Limb (tissue), 2 donors: ENCODE data around the gene SLC37A3.
"Not testable (repeated sequence)": the region's sequence is repeated elsewhere in the genome, so short reads cannot be mapped to it uniquely, and the experiment has no call there.

Experiments used
- DNase-seq, 2 donors: peaks; one replicate each; pipeline ENCODE4 v3.0.0-alpha.2; 2016; ENCODE audit errors: extremely low spot score in 2 of 2

Gene SLC37A3, protein sequence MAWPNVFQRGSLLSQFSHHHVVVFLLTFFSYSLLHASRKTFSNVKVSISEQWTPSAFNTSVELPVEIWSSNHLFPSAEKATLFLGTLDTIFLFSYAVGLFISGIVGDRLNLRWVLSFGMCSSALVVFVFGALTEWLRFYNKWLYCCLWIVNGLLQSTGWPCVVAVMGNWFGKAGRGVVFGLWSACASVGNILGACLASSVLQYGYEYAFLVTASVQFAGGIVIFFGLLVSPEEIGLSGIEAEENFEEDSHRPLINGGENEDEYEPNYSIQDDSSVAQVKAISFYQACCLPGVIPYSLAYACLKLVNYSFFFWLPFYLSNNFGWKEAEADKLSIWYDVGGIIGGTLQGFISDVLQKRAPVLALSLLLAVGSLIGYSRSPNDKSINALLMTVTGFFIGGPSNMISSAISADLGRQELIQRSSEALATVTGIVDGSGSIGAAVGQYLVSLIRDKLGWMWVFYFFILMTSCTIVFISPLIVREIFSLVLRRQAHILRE

DNA sequence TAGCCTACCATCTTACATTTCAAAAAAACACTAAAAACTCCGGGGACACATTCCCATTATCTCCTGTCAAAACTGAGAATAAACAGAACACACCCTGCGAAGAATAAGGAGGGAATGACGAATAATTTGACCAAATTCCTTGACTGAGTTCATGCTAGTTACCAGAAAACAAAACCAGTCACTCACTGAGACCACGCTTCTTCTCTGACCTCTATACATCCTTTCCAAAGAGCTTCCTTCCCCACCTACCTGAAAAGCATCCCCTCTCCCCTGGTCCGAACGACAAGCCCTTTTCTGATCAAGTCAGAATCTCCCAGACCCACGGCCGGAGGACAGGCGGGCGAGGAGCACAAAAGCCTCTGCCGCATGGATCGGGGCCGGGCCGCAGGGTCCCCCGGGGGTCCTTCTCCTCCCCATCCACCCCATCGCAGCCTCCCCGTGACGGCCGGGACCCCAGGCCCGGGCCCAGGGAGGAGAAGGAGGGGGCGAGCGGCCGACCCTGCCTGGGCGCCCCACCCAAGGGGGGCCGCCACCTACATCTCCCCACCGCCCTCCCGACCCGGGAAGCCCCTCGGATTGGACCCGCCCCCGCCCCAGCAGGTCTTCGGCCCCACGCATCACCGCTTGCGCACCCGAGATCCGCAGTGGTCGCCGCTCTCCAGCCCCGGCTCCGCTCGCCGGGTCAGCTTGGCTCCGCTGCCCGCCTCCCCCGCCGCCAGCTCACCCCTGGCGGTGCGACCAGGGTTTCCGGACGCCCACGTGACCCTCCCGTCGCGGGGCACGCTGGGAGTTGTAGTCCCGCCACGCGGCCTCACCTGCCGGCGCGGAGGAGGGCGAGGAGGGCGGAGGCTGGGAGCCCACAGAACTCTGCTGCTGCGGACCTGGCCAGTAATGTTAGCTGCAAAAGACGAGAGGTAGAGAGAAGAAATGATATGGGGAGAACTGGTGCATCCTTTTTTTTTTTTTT lies at the start of gene SLC37A3:
Gene SLC37A3 (minus strand): TSS at position 747 of the 967 bp plus-strand sequence. CDS start 16,004 bp downstream, outside the sequence.
- peak; percentile 60 to 91 for DNase-seq

DNA sequence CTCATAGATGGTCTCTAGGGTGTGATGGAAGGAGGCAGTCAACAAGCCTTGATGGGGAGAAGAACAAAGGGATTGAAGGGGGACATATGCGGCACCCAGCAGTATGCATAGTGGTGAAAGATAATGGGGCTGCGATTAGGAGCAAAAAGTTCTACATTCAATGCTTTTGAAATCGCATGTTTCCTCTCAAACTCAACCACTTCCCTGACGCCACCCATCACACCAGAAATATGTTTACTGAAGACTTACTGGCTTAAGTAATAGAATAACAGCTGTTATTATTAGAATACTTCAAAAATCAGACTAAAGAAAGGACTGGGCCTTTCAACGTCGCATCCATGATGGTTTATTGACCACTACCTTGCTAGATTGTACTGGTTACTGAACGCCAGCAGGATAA lies 49.5 kb upstream of the SLC37A3 start:
- DNase-seq: no peak

DNA sequence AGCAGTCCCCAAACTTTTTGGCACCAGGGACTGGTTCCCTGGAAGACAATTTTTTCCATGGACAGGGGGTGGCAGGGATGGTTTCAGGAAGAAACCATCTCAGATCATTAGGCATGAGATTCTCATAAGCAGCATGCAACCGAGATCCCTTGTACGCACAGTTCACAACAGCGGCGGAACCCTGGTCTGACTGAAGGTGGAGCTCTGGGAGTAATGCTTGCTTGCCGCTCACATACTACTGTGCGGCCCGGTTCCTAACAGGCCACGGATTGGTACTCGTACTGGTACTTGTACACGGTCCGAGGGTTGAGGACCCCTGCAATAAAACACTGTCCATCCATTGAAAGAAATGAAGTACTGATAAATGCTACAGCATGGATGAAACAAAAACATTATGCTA lies 48.1 kb upstream of the SLC37A3 start:
- DNase-seq: no peak

DNA sequence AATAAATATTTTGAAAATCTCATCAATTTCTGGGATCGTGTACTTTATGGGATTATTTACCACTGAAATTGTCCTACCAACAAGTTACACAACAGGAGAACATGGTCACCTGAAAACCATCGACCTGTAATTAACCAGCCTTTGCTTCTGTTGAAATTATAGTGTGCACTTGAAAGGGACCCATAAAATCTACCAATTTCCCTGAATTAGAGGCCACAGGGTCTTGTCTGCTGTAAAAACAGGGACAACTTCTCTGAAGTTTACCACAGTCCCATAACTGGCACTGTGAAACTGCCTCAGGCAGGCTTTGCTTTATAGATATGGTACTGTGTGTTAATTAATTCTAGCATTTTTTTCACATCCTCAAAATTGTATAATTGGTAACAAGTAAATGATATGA lies 43.2 kb upstream of the SLC37A3 start:
- no peak for DNase-seq

DNA sequence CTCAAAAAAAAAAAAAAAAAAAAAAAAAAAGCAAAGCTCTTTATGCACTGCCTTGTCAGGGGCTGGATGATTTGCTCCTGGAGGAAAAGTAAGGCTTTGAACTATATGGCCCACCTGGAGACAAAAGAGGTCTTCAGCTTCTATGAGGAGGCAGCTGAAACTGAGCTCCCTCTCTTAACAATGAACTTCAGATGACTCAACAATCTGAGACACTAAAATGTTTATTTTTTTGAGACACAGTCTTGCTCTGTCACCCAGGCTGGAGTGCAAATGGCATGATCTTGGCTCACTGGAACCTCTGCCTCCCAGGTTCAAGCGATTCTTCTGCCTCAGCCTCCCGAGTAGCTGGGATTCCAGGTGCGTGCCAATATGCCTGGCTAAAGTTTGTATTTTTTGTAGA lies 42.3 kb upstream of the SLC37A3 start:
- no peak for DNase-seq

DNA sequence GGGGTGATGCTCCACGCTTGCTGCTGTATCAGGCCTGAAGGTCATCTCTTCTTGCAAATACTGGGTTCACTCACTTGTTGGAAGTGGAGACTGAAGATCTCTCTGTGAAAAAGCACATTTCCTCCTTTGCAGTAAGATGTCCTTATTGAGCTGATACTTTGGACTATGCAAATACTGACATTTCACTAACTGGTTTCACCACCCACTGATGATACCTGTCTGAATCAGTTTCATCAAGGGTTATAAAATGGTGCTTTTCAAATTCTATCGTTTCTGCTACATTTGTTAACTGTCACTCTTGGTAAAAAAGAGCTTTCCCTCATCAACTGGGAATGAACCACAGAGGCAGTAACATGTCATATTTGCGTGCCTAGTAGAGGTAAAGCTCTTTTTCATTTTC lies 41.0 kb upstream of the SLC37A3 start:
- no peak for DNase-seq

DNA sequence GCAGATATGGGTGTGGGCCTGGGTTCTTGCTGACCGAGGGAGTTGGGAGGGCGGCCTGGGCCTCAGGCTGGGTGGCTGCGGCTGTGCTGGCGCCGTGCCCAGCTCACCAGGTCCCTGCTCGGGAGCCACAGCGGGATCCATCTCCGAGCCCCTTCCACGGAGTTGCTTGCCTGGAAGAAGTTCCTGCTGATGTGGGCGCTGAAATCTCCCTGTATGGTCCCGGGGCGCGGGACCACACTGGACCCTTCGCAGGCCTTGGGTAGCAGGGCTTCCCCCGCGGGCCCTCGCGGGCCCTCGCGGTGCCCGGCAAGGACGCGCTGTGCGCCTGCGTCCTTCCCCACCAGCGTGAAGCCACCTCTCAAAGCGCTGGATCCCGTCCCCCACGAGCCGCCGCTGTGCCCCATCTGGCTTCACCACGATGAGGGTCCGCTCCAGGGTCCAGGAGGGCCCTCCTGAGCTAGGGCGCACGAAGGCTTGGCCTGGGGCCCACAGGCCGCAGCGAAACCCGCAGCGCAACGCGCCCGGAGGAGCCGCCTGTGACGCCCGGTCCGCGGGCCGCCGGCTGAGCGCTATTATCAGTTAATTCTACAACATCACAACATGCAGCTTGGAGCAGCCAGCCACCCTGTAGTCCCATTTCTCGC lies 37.0 kb upstream of the SLC37A3 start:
- DNase-seq: no peak

DNA sequence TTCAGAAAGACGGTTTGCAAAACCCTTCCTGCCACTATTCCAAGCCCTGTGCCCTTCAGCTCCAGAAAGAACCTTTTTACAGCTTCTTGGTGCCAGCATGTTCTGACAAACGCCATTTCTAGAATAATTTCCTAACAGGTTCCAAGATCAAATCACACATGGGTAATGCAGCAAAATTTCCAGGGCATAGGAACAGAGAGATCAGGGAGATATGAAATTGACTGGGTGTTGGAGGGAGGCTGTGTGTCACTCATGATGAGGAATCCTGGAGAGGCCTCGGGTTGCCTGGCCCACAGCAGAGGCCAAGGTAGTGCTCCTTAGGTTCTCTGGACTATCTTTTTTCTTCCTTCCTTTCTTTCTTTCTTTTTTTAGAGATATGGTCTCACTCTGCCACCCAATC lies 35.1 kb upstream of the SLC37A3 start:
- DNase-seq: no peak

DNA sequence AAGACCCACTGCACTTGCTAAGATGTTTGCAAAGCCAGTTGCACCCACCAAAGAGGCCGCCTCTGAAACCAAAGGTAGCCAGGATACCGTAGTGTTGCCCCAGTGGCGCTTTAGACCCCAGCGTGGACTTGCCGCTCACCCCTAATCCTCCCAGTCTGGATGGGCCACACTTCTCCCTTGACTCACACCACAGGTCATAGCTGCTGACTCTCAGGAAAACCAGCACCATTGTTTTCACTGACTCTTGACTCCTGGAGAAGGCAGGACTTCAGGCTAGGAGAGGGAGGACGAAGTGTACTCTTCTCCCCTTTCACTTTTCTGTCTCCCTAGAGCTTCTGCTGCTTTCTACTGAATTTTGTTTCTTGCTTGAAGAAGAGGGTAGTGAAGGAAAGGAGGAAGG lies 27.8 kb upstream of the SLC37A3 start:
- no peak for DNase-seq

DNA sequence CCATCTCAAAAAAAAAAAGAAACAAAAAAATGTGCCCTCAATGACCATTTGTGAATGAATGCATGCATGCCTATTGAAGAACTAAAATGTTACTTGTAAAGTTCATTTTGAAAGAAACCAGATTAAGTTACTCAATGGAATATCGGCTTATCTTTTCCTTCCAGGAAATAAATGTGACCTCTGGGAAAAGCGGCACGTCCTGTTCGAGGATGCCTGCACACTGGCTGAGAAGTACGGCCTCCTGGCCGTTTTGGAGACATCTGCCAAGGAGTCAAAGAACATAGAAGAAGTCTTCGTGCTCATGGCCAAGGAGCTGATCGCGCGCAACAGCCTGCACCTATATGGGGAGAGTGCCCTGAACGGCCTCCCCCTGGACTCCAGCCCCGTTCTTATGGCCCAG lies 27.4 kb upstream of the SLC37A3 start:
- no peak for DNase-seq

DNA sequence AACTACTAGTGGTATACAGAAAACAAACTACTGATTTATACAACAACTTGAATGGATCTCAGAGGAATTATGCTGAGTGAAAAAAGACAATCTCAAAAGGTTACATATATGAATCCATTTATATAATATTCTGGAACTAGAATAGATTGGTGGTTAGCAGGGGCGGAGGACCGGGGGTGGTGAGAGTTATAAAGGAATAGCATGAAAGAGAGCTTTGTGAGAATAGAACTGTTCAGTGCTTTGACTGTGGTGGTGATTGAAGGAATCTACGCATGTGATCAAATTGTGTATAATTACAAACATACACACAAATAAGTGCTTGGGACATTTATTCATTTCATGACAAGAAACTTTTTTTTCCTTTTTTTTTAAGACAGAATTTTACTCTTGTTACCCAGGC lies 25.2 kb upstream of the SLC37A3 start:
- no peak for DNase-seq

DNA sequence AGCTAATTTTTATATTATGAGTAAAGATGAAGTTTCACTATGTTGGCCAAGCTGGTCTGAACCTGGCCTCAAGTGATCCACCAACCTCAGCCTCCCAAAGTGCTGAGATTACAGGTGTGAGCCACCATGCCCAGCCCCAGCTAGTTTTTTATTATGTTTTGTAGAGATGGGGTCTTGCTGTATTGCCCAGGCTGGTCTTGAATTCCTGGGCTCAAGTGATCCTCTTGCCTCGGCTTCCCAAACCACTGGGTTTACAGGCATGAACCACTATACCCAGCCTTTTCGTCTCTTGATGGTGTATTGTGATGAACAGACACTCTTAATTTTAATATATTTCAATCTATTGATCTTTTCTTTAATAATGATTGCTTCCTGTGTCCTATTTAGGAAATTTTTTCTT lies 23.2 kb upstream of the SLC37A3 start:
- no peak for DNase-seq

DNA sequence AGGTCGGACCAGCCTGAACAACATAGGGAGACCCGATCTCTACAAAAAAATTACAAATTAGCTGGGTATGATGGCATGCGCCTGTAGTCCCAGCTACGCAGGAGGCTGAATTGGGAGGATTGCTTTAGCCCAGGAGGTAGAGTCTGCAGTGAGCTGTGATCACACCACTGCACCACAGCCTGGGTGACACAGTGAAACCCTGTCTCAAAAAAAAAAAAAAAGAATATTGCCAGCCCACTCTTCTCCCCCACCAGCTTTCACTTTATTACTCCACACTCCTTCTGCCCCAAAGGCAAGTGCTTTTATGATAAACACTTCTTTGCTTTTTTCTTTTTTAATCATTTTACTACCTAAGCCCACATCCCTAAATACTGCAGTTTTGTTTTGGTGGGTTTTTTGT lies 20.3 kb upstream of the SLC37A3 start:
- no peak for DNase-seq

DNA sequence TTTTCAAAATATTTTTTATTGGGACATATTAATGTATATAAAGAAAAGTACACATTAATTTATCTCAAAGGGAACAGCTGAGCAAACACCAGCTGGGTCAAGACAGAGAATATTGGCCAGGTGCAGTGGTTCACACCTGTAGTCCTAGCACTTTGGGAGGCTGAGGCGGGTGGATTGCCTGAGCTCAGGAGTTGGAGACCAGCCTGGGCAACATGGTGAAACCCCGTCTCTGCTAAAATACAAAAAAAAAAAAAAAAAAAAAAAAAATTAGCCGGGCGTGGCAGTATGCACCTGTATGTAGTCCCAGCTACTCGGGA lies 19.8 kb upstream of the SLC37A3 start:
- DNase-seq: not testable (repeated sequence)

DNA sequence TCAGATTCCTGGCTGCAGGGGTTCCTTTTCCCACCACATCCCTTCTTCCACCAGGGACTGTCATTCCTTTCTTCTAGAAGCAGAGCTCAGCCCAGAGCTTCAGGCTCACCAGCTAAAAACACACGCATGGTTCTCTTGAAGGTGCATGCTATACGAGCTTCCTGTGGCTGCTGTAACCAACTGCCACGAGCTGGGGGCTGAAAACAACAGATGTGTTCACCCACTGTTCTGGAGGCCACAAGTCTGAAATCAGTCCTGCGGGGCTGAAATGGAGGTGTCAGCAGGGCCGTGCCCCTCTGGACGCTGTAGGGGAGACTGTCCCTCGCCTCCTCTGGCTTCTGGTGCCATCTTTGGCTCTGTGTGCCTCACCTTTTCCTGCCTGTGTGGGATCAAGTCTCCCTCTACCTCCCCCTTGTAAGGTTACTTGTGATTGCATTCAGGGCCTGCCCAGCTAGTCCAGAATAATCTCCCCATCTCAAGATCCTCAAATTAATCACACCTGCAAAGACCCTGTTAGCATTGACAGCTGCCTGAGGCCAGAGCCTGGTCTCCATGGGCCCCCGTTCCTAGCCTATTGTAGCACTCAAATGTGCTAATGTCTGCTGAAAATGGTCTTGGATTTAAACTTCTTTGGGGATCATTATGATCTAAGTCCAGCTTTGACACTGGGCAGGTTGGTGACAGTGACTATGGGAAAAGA lies 19.3 kb upstream of the SLC37A3 start:
- DNase-seq: no peak

DNA sequence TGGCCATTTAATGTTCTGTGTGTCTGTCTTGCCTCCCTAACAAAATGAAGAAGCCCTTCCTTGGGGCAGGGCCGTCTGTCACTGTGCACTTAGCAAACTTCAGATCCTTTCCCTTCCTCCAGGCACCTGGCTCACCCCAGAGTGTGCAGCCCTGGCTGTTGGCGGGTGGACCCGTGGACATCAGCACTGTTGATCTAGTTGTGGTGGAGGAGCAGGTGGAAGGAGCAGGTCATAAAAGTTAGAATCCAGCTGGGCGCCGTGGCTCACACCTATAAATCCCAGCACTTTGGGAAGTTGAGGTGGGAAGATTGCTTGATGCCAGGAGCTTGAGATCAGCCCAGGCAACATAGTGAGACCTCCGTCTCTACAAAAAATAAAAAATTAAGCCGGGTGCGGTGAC lies 18.2 kb upstream of the SLC37A3 start:
- no peak for DNase-seq

DNA sequence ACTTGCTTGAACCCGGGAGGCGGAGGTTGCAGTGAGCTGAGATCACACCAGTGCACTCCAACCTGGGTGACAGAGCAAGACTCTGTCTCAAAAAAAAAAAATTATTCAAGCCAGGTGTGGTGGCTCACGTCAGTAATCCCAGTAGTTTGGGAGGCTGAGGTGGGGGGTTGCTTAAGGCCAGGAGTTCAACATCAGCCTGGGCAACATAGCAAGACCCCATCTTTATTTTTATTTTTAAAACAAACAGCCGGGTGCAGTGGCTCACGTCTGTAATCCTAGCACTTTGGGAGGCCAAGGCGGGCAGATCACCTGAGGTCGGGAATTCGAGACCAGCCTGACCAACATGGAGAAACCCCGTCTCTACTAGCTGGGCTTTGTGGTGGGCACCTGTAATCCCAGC lies 17.5 kb upstream of the SLC37A3 start:
- not testable (repeated sequence) for DNase-seq

DNA sequence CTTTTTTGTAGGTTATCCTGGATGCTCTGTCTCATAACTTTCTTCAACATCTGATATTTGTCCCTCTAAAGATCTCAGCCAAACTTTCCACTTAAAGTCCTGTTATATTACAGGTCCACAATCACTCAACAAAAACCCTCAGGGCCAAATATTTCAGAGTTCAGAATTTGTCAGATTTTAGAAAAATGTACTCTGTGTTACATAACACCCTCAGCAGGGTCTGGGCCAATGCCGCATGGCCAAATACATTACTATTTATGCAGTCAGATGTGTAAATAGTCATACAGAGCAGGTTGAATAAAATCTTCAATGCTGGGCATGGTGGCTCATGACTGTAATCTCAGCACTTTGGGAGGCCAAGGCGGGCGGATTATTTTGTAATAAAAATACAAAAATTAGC lies 17.0 kb upstream of the SLC37A3 start:
- no peak for DNase-seq

DNA sequence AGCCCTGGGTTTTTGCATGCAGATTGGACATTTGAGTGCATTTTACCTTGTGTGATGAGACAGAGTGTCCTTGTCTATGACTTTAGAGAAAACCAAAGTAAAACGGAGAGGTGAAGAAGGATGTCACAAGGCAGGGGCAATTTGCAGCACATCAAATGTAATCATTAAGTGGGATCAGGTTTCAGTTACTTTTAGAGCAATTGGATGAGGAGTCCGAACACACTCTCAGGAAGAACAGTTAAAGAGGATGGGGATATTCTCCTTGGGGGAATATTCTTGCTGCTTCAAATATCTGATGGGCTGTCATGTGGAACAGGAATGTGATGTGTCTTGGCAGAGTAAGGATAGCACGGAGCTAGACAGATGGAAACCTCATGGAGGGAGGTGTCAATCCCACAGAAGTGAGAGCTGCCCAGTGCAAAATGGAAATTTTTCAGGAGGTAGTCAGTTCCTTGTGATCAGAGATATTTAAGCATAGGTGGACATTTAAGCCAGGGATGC lies 6.3 kb upstream of the SLC37A3 start:
- DNase-seq: no peak

DNA sequence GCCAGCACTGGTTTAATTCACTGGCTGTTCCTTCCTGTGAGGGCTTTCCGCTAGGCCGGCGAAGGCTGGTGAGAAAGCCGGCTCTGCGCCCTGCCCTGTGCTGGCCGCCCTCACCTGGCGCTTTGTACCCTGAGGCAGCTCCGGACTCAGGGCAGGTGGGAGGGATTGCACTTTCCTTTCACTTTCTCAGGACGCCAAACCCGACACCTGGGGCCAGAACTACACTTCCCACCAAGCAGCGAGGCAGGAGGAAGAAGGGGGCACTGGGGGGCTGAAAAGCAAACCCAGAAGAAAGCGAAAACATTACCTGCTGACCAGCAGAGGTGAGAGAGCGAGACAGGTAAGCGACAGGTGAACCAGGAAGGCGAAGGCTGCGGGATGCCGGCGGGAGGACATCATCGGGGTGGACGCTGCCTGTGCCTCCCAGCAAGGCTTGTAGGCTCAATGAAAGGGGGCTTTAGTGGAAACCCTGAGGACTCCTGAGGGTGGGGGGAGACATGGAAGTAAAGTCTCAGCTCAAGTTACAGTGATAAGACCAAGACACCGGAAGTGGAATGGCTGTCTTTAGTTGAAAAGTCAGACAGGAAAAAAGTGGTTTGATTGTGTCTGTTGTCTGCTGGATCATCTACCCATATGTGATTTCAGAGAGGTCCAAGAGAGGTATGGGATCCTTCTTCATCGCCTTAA lies 5.7 kb upstream of the SLC37A3 start, which contains the start of gene RAB19:
Gene RAB19 (plus strand): TSS at position 181 of the 687 bp plus-strand sequence. CDS start 3,589 bp downstream, outside the sequence.
- peak in 1 of 2 donors; percentile 36 for DNase-seq
